Endothelial cell of umbilical vein (primary cell): ENCODE data around the gene PTPRO.

Experiments used
- TF ChIP-seq, protein P1 (sequence below), 2 donors: IDR thresholded peaks; 1 replicate in 1 of 2; 2 replicates in 1 of 2; pipeline ENCODE4 v1.5.1; 2011; ENCODE audit warnings: low read length in 2 of 2, mild to moderate bottlenecking in 2 of 2, moderate library complexity in 2 of 2, control low read depth in 1 of 2, inconsistent platforms in 1 of 2, low read depth in 1 of 2; ENCODE audit not compliant: insufficient read depth in 1 of 2; ENCODE audit errors: extremely low read depth in 1 of 2
- TF ChIP-seq, protein P2 (sequence below): IDR thresholded peaks from 2 replicates; pipeline ENCODE4 v1.6.1; 2011; ENCODE audit not compliant: insufficient read depth, insufficient read length

DNA sequence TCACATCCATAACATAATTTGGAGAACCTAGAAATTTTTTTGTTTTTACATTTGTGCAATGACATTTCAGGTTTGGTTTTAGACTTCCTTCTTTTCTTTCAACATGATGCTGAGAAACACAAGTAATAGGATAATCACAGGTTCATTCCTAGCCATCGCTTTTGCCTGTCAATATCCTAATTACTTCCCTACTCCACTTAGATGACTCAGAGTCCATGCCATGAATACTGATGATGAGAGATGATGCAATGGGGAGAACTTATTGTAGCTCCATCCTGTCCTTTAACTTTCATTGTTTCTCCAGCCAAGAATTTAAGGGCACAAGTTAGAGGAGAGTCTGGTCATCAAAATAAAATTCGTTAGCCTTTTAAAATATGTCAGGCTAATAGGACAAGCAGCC is 101.3 kb downstream of the PTPRO start:
- TF ChIP-seq, protein P1, sequence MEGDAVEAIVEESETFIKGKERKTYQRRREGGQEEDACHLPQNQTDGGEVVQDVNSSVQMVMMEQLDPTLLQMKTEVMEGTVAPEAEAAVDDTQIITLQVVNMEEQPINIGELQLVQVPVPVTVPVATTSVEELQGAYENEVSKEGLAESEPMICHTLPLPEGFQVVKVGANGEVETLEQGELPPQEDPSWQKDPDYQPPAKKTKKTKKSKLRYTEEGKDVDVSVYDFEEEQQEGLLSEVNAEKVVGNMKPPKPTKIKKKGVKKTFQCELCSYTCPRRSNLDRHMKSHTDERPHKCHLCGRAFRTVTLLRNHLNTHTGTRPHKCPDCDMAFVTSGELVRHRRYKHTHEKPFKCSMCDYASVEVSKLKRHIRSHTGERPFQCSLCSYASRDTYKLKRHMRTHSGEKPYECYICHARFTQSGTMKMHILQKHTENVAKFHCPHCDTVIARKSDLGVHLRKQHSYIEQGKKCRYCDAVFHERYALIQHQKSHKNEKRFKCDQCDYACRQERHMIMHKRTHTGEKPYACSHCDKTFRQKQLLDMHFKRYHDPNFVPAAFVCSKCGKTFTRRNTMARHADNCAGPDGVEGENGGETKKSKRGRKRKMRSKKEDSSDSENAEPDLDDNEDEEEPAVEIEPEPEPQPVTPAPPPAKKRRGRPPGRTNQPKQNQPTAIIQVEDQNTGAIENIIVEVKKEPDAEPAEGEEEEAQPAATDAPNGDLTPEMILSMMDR (IDR thresholded peaks at IDR 0.05; ENCODE audit: extremely low read depth in 1 of 2, insufficient read depth in 1 of 2, low read depth in 1 of 2, low read length in 2 of 2), result no peak
- TF ChIP-seq, protein P2, sequence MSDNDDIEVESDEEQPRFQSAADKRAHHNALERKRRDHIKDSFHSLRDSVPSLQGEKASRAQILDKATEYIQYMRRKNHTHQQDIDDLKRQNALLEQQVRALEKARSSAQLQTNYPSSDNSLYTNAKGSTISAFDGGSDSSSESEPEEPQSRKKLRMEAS, result no peak
